Central memory CD4-positive, alpha-beta T cell (primary cell): ENCODE measurements around the gene SLC25A41.
A peak's percentile ranks its signal among the peaks of the same experiment; 100 is the strongest.

Experiments
- DNase-seq: peaks from one replicate; pipeline ENCODE4 v3.0.0; 2022

SLC25A41 gene

DNA sequence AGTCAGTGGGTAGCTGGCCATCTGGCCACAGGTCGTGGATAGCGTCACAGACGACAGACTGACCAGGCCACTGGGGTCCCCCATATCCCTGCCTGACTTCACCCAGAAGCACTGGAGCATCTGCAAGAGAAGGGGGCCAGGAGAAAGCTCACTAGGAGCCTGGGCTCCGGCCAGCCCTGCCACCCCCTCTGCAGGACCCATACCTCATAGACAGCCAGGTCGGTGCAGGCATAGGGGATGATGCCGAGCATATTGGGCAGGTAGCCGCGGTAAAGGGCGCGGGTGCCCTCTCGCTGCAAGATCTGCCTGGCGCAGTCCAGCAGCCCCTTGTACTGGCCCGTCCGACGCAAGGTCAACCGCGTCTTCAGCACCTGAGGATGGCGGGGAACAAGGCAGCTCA, 6.4 kb downstream of the SLC25A41 start:
- no peak for DNase-seq

- no peak for DNase-seq
Measured at GRCh38 chr19:6425732-6426620, 7.6 kb downstream of the SLC25A41 start.

DNA sequence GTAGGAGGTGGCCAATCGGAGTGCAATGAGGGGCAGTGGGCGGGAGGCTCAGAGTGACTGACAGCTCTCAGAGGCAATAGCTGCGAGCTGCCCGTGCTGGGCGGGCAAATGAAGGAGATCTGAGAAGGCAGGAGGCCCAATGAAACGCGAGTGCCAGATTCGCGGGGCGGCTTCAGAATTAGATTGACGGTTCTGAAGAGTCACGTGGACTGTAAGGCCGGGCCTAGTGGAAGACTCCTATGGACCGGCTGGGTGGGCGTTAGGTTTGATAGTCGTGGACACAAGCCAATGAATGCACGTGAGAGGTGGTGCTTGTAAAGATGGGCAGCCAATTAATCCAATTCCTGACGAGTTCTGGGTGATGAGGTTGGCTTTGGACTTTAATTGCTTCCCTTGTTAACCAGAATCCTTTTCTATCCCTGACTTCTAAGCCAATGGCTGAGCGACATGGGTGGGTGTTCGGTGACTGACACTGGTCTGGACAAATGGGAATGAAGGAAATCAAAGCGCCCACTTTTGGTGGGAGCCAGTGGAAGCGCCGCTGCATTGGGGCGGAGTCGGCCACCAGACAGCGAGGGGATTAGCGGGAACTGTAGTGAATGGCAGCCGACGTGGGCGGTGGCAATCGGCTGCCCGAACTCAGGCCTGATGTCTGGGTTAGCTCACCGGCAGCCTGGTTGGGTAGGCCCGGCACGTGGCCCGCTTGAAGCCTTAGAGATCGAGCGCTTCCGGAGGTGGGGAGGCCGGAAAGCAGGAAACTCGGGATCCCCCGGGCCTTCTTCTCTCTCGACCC, 8.4 kb downstream of the SLC25A41 start:
- DNase-seq: peak; percentile 100

GRCh38 chr19:6424195-6424938, 9.2 kb downstream of the SLC25A41 start, which contains the start of gene KHSRP:
TSS of gene KHSRP (minus strand) at chr19:6424811. CDS start at chr19:6424701, 110 bp downstream.
- no peak for DNase-seq

DNA sequence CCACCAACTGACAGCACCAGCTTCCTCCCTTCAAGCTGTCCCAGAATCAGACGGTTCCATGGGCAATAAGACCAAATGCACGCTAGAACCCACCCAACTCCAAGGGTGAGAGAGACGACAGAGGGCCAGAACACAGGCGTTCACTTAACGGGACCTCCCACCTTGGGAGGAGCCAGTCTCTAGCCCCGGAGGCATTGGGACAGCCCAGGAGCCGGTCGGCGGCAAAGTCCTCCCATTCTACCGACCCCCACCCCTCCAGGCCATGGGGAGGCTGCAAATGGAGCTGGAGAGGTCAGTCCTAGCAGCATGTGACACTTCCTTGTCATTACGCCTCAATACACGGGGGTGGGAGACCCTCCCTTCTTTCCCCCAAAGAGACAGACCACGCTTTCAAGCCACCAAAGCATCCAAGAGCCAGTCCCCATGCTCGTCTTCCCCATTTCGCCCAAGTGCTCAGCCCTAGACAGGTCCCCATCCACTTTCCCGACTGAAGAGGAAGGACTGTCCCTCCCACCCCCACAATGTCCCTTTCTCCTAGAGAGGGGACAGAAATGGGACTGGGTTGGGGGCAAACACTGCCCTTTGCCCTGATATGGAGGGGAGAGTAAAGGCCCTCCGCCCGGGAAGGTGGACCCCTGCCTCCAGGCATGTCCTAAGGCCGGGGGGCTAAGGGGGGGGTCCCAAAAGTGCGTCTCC, 9.9 kb downstream of the SLC25A41 start:
- DNase-seq: no peak

GRCh38 chr19:6421075-6422014, 12.2 kb downstream of the SLC25A41 start:
- DNase-seq: no peak

DNA sequence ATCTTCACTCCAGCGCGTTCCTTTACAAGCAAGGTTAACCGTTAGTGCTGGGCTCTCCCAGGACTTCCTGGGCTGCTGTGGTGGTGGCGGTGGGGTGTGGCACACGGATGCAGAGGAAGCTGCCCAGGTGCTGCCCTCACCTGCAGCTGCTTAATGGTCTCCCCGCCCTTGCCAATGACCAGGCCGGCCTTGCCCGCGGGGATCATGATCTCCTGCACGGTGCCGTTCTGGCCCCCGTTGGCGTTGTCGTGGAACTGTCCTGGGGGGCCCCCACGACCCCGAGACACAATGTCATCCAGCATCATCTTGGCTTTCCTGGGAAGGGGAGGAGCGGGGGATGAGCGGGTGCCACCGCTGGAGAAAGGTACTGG, 15.0 kb downstream of the SLC25A41 start:
- DNase-seq: no peak

DNA sequence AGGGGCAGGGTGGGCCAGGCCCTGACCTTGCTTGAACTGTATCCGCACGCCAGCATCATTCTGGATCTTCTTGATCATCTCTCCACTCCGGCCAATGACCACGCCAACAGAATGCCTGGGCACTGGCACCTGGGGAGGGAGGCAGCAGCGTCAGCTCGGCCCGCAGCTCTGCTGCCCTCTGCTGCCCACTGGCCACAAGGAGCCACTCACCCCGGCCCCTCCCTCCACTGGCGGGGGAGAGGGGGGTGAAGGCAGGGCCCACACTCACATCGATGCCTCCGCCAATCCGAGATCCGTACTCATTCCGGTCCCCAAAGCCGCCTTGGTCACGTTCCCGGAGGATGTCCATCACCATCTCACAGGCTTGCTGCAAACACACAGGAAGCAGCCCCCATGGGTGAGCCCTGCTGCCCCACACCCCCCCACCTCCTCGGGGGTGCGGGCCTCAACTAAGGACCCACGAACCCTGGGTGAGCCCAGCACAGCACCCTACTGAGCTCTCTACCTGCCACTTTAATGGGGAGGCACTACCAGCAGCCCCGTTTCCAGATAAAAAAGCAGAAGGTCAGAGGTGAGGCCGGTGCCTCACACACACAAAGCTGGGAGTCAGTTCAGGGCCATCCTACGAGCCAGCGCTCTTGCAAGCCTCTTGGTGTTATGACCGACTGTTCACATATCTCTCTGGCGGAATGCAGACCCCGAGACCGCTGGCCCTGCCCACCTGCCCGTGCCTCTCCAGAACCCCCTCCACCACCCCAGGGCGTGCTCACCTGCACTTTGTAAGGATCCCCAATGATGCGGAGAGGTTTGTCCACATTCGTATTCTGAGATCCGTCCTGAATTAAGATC, 15.6 kb downstream of the SLC25A41 start:
- DNase-seq: no peak

DNA sequence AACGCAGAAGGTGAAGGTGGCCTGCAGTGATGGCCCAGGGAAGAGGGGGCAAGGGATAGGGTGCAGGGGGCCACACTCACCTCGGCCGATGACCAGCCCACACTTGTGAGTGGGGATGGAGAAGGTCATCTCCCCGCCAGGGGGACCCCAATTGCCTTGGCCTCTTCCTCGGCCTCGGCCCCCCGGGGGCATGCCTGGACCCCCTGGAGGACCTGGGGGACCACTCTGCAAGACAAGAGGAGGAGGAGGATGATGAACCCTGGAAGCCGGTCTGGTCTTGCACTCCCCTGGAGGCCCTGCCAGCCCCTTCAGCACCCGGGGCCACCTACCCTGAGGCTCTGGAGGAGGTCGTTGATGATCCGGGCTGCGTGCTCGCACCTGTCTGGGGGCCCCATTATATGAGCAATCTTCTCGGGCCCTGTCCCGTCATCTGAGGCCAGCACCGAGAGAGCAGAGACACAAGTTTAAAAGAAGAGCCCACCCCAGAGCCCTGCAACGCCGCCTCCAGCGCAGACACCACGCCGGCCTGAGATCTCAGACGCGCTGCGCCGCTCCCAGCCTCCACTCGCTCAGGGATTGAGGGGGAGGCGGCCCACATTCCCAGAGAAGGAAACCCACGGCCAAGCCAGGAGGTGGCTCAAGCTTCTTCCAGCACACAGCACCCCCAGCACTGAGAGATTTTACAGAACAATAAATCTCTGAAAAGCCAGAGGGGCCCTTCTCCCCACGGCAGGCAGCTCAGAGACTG, 16.7 kb downstream of the SLC25A41 start:
- DNase-seq: no peak

GRCh38 chr19:6415591-6416190, 17.9 kb downstream of the SLC25A41 start:
- DNase-seq: no peak

- DNase-seq: no peak
Measured at GRCh38 chr19:6414793-6415590, 18.6 kb downstream of the SLC25A41 start.

- no peak for DNase-seq
Measured at GRCh38 chr19:6413721-6414643, 19.6 kb downstream of the SLC25A41 start.

DNA sequence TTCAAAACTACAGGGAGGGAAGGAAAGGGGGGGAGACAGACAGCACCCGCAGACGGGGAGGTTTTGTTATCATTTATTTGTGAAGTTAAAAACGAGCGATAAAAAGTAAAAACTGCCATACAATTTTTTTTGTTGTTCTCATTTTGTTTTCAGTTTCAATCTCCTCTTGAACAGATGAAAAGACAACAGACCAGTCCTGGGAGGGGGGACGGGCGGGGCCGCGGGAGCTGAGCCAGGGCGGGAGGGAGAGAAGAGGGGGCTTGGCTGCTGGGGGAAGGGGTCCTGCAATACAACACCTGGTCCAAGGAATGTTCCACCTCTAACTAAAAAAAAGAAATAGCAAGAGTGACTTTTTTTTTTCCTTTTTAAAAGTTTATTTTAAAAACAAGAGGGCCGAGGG, 20.3 kb downstream of the SLC25A41 start:
- no peak for DNase-seq

GRCh38 chr19:6412447-6413091, 21.0 kb downstream of the SLC25A41 start:
- peak; percentile 38 for DNase-seq

DNA sequence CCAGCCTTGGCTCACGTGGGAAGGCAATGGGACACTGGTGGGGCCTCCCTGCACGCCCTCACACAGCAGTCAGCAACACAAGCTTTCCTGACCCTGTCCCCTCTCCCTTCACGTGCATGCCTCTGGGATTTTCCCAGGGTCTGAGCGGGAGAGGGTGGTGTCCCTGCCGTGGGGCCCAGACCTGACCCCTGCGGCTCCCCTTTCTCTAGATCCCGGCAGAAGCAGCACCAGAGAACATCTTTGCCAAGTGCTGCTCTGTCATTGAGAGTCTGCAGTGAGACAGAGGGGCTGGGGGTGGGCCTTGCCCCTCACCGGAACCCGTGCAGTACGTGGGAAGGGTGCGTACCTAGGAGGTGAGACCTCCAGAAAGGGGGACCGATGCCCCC, 21.5 kb downstream of the SLC25A41 start:
- DNase-seq: no peak

DNA sequence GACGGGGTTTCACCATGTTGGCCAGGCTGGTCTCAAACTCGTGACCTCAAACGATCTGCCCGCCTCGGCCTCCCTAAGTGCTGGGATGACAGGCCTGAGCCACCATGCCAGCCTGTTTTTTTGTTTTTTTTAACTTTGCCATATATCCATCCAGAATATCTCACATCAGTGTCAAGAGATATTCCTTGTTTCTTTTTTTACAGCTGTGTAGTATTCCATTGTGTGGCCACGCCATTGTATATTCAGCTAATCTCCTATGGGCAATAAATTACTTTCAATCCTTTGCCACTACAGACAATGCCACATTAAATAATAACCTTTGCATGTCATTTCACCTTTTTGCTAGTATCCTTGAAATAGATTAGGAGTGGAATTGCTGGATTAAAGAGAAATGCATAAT, 24.2 kb downstream of the SLC25A41 start:
- DNase-seq: no peak

DNA sequence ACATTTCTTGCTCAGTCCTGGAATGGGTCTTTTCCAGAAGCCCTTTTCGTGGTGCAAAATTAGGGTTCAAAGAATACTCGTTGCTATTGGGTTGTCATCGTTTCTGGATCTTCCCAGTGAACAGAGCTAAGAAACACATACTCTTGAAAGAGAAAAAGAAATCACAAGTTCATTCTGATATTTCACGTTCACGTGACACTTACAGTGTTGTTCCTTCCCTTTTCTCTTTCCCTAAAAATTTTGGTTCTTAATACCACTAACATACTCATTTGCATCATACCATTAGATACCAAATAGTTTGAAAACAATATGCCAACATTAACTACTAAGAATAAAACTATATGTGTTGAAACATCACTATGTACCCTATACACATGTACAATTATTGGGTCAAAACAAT, 27.2 kb downstream of the SLC25A41 start:
- DNase-seq: no peak
